HEK293 (cell line): ENCODE results near the gene SPATA16.
"Not testable (repeated sequence)": the region's sequence is repeated elsewhere in the genome, so short reads cannot be mapped to it uniquely, and the experiment has no call there.

Source experiments
- REST ChIP-seq: fragments of 450-650 bp; formaldehyde crosslinking; IDR thresholded peaks from 2 replicates; pipeline ENCODE4 v1.5.1; 2016; ENCODE audit warnings: missing biosample characterization, missing genetic modification characterization
- ZBTB8A ChIP-seq: fragments of 450-650 bp; formaldehyde crosslinking; IDR thresholded peaks from 2 replicates; pipeline ENCODE4 v1.5.1; 2016; ENCODE audit warnings: missing biosample characterization, missing genetic modification characterization
- ZNF354C ChIP-seq: fragments of 450-650 bp; formaldehyde crosslinking; IDR thresholded peaks from 2 replicates; pipeline ENCODE4 v1.5.1; 2016; ENCODE audit warnings: missing biosample characterization, missing genetic modification characterization, low read depth, borderline replicate concordance

DNA sequence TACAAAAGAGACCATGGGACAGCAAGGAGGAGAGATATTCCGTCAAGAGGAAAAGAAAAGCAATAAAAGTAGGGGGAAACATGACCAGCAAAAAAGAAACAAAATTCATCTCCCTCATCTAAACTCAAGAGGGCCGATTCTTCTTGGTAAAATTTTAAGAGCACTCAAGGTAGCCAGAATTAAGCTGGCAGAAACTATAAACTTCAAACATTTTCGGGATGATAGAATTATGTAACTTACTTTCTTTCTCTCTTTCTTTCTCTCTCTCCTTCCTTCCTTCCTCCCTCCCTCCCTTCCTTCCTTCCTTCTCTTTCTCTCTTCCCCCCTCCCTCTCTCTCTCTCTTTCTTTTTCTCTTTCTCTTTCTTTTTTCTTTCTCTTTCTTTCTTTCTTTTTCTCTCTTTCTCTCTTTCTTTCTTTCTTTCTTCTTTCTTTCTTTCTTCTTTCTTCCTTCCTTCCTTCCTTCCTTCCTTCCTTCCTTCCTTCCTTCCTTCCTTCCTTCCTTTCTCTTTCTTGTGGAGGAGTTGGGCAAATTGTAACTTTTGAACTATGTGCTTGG lies 180.3 kb downstream of the SPATA16 start:
- TF ChIP-seq ZBTB8A; REST; ZNF354C (tag by site-specific recombination): not testable (repeated sequence)
